ENCODE results near the gene PIK3R3.

PIK3R3 gene

GRCh38 chr1:46070164-46070814 lies 62.1 kb downstream of the PIK3R3 start:
- no peak overlapping the region for H2AFZ ChIP-seq (ENCODE audit: low read depth, low read length, severe bottlenecking)
- no peaks in the 10 kb centered on the region for H3K36me3 ChIP-seq (ENCODE audit: low read length)

GRCh38 chr1:46068525-46068924 lies 63.9 kb downstream of the PIK3R3 start:
- Histone ChIP-seq H3K9ac (ENCODE audit: low read length) (no peak overlapping the region), H3F3A (ENCODE audit: insufficient read depth) (no peaks in the 10 kb centered on the region)

More at GRCh38 chr1:46070164-46070814, 62.1 kb downstream of the PIK3R3 start:
- no peak overlapping the region for H3K9ac ChIP-seq (ENCODE audit: low read length)
- H3K79me2 ChIP-seq (ENCODE audit: insufficient read depth, low read length): no peaks in the 10 kb centered on the region
- no peaks in the 10 kb centered on the region for H3K27me3 ChIP-seq (ENCODE audit: low read length)
- no peaks in the 10 kb centered on the region for H3K9me2 ChIP-seq (replicated peaks; ENCODE audit: insufficient read depth, low read length)
- H3F3A ChIP-seq (ENCODE audit: insufficient read depth): no peaks in the 10 kb centered on the region
- no peaks in the 10 kb centered on the region for H3K9me3 ChIP-seq (ENCODE audit: insufficient read depth, low read length)
- H3K27ac ChIP-seq (ENCODE audit: low read depth, low read length): no peak overlapping the region
- no peak overlapping the region for H3K4me2 ChIP-seq (ENCODE audit: low read depth, low read length, poor library complexity, severe bottlenecking)
- H3K4me3 ChIP-seq (ENCODE audit: insufficient read depth, low read length, poor library complexity, severe bottlenecking): no peak overlapping the region
- no peak for TF ChIP-seq CTCF (IDR thresholded peaks at IDR 0.05; ENCODE audit: insufficient read depth, low read length, poor library complexity, severe bottlenecking)
- TF ChIP-seq EZH2phosphoT487 (conservative IDR thresholded peaks at IDR 0.05; ENCODE audit: low read length): no peak
- H4K20me1 ChIP-seq (ENCODE audit: low read depth, low read length): no peaks in the 10 kb centered on the region

GRCh38 chr1:46067652-46068051 lies 64.8 kb downstream of the PIK3R3 start:
- no peak for TF ChIP-seq EZH2phosphoT487 (conservative IDR thresholded peaks at IDR 0.05; ENCODE audit: low read length)
- TF ChIP-seq CTCF (IDR thresholded peaks at IDR 0.05; ENCODE audit: insufficient read depth, low read length, poor library complexity, severe bottlenecking): no peak
- no peaks in the 10 kb centered on the region for H3F3A ChIP-seq (ENCODE audit: insufficient read depth)
- no peaks in the 10 kb centered on the region; the same call in 1 of the 2 replicates for H3K36me3 ChIP-seq (ENCODE audit: low read length)
- H3K27me3 ChIP-seq (ENCODE audit: low read length): no peaks in the 10 kb centered on the region
- no peak overlapping the region for H3K27ac ChIP-seq (ENCODE audit: low read depth, low read length)
- H3K4me3 ChIP-seq (ENCODE audit: insufficient read depth, low read length, poor library complexity, severe bottlenecking): no peak overlapping the region
- H3K9me3 ChIP-seq (ENCODE audit: insufficient read depth, low read length): no peaks in the 10 kb centered on the region
- no peak overlapping the region for H2AFZ ChIP-seq (ENCODE audit: low read depth, low read length, severe bottlenecking)
- H3K4me2 ChIP-seq (ENCODE audit: low read depth, low read length, poor library complexity, severe bottlenecking): no peak overlapping the region
- no peak overlapping the region for H3K9ac ChIP-seq (ENCODE audit: low read length)
- no peaks in the 10 kb centered on the region for H3K9me2 ChIP-seq (replicated peaks; ENCODE audit: insufficient read depth, low read length)
- no peaks in the 10 kb centered on the region for H4K20me1 ChIP-seq (ENCODE audit: low read depth, low read length)
- no peaks in the 10 kb centered on the region for H3K79me2 ChIP-seq (ENCODE audit: insufficient read depth, low read length)

More at GRCh38 chr1:46068525-46068924, 63.9 kb downstream of the PIK3R3 start:
- Histone ChIP-seq H3K79me2 (ENCODE audit: insufficient read depth, low read length) (no peaks in the 10 kb centered on the region), H3K36me3 (ENCODE audit: low read length) (no peaks in the 10 kb centered on the region; the same call in 1 of the 2 replicates), H3K9me3 (ENCODE audit: insufficient read depth, low read length) (no peaks in the 10 kb centered on the region), H3K27ac (ENCODE audit: low read depth, low read length) (no peak overlapping the region), H4K20me1 (ENCODE audit: low read depth, low read length) (no peaks in the 10 kb centered on the region), H2AFZ (ENCODE audit: low read depth, low read length, severe bottlenecking) (no peak overlapping the region), H3K4me2 (ENCODE audit: low read depth, low read length, poor library complexity, severe bottlenecking) (no peak overlapping the region), H3K9me2 (replicated peaks; ENCODE audit: insufficient read depth, low read length) (no peaks in the 10 kb centered on the region), H3K27me3 (ENCODE audit: low read length) (no peaks in the 10 kb centered on the region), H3K4me3 (ENCODE audit: insufficient read depth, low read length, poor library complexity, severe bottlenecking) (no peak overlapping the region)
- TF ChIP-seq EZH2phosphoT487 (conservative IDR thresholded peaks at IDR 0.05; ENCODE audit: low read length) (no peak), CTCF (IDR thresholded peaks at IDR 0.05; ENCODE audit: insufficient read depth, low read length, poor library complexity, severe bottlenecking) (no peak)
